ENCODE results near the gene ZNF283.

The ZNF283 gene

GRCh38 chr19:43872547-43873336 lies 45.6 kb downstream of the ZNF283 start:
- TF ChIP-seq ARNT (IDR thresholded peaks at IDR 0.05) (no peak), SUZ12 (IDR thresholded peaks at IDR 0.05) (no peak), ZNF384 (IDR thresholded peaks at IDR 0.05) (no peak), LEF1 (IDR thresholded peaks at IDR 0.05; ENCODE audit: borderline replicate concordance) (no peak), ELF4 (IDR thresholded peaks at IDR 0.05) (no peak), CTBP1 (IDR thresholded peaks at IDR 0.05; ENCODE audit: borderline replicate concordance) (no peak), TARDBP (IDR thresholded peaks at IDR 0.05) (no peak), SP1 (IDR thresholded peaks at IDR 0.05) (no peak), HDGF (IDR thresholded peaks at IDR 0.05; ENCODE audit: borderline replicate concordance) (no peak), NFRKB (IDR thresholded peaks at IDR 0.05) (no peak), FOXM1 (IDR thresholded peaks at IDR 0.05; ENCODE audit: borderline replicate concordance) (no peak), L3MBTL2 (conservative IDR thresholded peaks at IDR 0.05) (no peak), FOXA1 (IDR thresholded peaks at IDR 0.05) (no peak), PKNOX1 (IDR thresholded peaks at IDR 0.05) (no peak)
- CTCF ChIA-PET = no interaction called here
- POLR2A ChIA-PET = no interaction called here
- no peak for DNase-seq (ENCODE audit: extremely low spot score)

- ChIA-PET CTCF (no interaction called here), POLR2A (no interaction called here)
- DNase-seq (ENCODE audit: extremely low spot score) = no peak
- TF ChIP-seq ZNF384 (IDR thresholded peaks at IDR 0.05) (no peak), ARNT (IDR thresholded peaks at IDR 0.05) (no peak), NFRKB (IDR thresholded peaks at IDR 0.05) (no peak), FOXA1 (IDR thresholded peaks at IDR 0.05) (no peak), FOXK2 (IDR thresholded peaks at IDR 0.05) (no peak), L3MBTL2 (conservative IDR thresholded peaks at IDR 0.05) (no peak), PKNOX1 (IDR thresholded peaks at IDR 0.05) (no peak), FOXM1 (IDR thresholded peaks at IDR 0.05; ENCODE audit: borderline replicate concordance) (no peak), BHLHE40 (IDR thresholded peaks at IDR 0.05; ENCODE audit: borderline replicate concordance) (no peak), LEF1 (IDR thresholded peaks at IDR 0.05; ENCODE audit: borderline replicate concordance) (no peak), HDGF (IDR thresholded peaks at IDR 0.05; ENCODE audit: borderline replicate concordance) (no peak), CTBP1 (IDR thresholded peaks at IDR 0.05; ENCODE audit: borderline replicate concordance) (no peak), SUZ12 (IDR thresholded peaks at IDR 0.05) (no peak), TARDBP (IDR thresholded peaks at IDR 0.05) (no peak), ELF4 (IDR thresholded peaks at IDR 0.05) (no peak), SP1 (IDR thresholded peaks at IDR 0.05) (no peak)
These were observed 53.4 kb downstream of the ZNF283 start for GRCh38 chr19:43880483-43880882.

- TF ChIP-seq BHLHE40 (IDR thresholded peaks at IDR 0.05; ENCODE audit: borderline replicate concordance) (no peak), PKNOX1 (IDR thresholded peaks at IDR 0.05) (no peak), ARNT (IDR thresholded peaks at IDR 0.05) (no peak), ZNF384 (IDR thresholded peaks at IDR 0.05) (no peak), FOXK2 (IDR thresholded peaks at IDR 0.05) (no peak), SP1 (IDR thresholded peaks at IDR 0.05) (no peak), HDGF (IDR thresholded peaks at IDR 0.05; ENCODE audit: borderline replicate concordance) (no peak), L3MBTL2 (conservative IDR thresholded peaks at IDR 0.05) (no peak), NFRKB (IDR thresholded peaks at IDR 0.05) (no peak), TARDBP (IDR thresholded peaks at IDR 0.05) (no peak), FOXM1 (IDR thresholded peaks at IDR 0.05; ENCODE audit: borderline replicate concordance) (no peak), LEF1 (IDR thresholded peaks at IDR 0.05; ENCODE audit: borderline replicate concordance) (no peak), SUZ12 (IDR thresholded peaks at IDR 0.05) (no peak), CTBP1 (IDR thresholded peaks at IDR 0.05; ENCODE audit: borderline replicate concordance) (no peak), FOXA1 (IDR thresholded peaks at IDR 0.05) (no peak), ELF4 (IDR thresholded peaks at IDR 0.05) (no peak)
- DNase-seq (ENCODE audit: extremely low spot score) = no peak
- ChIA-PET CTCF (no interaction called here), POLR2A (no interaction called here)
These were observed 56.7 kb downstream of the ZNF283 start, which contains the start of gene ZNF404 for GRCh38 chr19:43883864-43884263. TSS of gene ZNF404 (minus strand) at chr19:43883964.

- DNase-seq (ENCODE audit: extremely low spot score) = no peak
- ChIA-PET POLR2A (no interaction called here), CTCF (no interaction called here)
- TF ChIP-seq ZNF384 (IDR thresholded peaks at IDR 0.05) (no peak), FOXA1 (IDR thresholded peaks at IDR 0.05) (no peak)
These were observed 68.7 kb downstream of the ZNF283 start for GRCh38 chr19:43895727-43896308.
